NCI-H1694 (cell line): ENCODE data around the gene TNXB.
"Not testable (repeated sequence)": the region's sequence is repeated elsewhere in the genome, so short reads cannot be mapped to it uniquely, and the experiment has no call there.

ENCODE experiments used
- DNase-seq: peaks from one replicate; lab custom pipeline; 2025; lab: John Stamatoyannopoulos, UW

Gene TNXB

GRCh38 chr6:32056254-32056653, 52.9 kb downstream of the TNXB start:
- no peak for DNase-seq

- DNase-seq = not testable (repeated sequence)
Observed at GRCh38 chr6:32055756-32056155, 53.4 kb downstream of the TNXB start.

DNA sequence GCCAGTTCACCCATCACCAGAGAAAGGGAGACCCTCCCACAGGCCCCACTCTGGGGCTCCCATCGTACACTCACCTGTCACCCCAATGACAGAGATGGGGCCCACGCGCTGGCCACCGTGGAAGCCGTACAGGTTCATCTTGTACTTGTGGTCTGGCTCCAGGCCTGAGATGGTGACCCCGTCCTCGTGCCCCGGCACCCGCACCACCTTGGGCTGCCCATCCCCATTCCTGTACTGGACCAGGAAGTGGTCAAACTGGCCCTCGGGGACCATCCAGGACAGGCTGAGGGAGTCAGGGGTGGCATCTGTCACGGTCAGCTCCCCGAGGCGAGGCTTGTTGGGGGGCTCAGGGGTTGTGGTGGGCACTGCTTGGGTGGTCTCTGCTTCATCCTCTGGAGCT, 55.8 kb downstream of the TNXB start:
- DNase-seq = not testable (repeated sequence)

- DNase-seq = not testable (repeated sequence)
Observed at GRCh38 chr6:32052626-32053025, 56.5 kb downstream of the TNXB start.

DNA sequence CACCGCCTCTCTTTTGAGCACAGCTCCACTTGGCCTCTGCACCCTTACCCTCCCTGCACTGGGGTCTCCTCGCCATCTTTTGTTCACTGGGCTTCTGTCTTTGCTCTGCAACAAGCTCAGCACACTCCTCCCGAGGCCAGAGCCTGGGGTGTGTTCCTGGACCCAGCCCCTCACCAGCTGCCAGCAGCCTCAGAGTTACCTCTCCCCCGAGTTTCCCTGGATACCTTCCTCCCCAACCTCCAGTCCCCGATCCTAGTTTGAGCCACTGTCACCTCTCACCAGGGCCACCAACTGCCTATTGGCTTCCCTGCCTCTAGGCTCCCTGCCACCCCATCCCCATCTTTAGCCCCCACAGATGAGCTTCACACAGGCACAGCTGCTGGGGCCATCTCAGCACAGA, 58.6 kb downstream of the TNXB start:
- DNase-seq = no peak

GRCh38 chr6:32049736-32050135, 59.4 kb downstream of the TNXB start:
- not testable (repeated sequence) for DNase-seq

GRCh38 chr6:32049149-32049548, 60.0 kb downstream of the TNXB start:
- not testable (repeated sequence) for DNase-seq

GRCh38 chr6:32047855-32048766, 61.0 kb downstream of the TNXB start:
- DNase-seq = no peak

GRCh38 chr6:32047539-32047854, 61.6 kb downstream of the TNXB start:
- DNase-seq = no peak

- no peak for DNase-seq
Observed at GRCh38 chr6:32047084-32047478, 62.1 kb downstream of the TNXB start.

GRCh38 chr6:32046450-32047083, 62.6 kb downstream of the TNXB start:
- DNase-seq = no peak

DNA sequence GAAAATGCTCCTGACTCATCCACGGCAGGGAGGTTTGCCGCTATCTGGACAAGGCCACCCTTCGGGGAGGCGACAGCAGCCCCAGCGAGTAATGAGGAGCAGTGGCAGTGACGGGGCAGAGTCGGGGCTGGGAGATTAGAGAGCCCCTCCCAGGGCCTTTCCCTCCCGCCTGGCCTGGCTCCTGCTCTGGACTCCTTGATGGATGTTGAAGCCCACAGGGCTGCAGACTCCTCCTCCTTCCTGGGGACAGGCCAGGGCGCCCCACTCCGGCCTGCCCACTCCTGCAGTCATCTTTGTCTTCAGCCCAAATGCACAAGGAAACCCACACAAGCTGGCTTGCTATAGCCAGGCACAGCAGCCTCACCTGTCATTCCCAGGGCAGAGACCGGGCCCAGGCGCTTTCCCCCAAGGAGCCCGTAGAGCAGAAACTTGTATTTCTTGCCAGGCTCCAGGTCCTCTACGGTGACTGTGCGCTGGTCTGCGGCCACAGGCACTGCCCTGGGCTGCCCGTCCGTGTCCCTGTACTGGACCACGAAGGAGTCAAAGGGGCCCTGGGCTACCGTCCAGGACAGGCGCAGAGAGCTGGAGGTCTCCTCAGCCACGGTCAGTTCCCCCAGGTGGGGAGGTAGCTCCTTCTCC, 63.2 kb downstream of the TNXB start:
- DNase-seq = no peak

DNA sequence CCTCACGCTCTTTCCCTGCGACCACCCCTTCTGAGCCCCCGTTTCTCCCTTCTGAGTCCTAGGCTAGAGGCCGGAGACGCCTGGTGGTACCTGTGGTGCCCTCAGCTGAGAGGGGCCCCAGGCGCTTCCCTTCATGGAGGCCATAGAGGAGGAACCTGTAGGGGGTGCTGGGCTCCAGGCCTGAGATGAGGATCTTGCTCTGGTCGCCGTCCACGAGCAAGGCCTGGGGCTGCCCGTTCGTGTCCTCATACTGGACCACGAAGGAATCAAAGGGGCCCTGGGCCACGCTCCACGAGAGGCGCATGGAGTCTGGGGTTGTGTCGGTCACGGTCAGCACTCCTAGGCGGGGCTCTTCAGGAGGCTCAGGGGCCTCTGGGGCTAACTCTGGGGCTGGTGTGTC, 64.2 kb downstream of the TNXB start:
- not testable (repeated sequence) for DNase-seq

DNA sequence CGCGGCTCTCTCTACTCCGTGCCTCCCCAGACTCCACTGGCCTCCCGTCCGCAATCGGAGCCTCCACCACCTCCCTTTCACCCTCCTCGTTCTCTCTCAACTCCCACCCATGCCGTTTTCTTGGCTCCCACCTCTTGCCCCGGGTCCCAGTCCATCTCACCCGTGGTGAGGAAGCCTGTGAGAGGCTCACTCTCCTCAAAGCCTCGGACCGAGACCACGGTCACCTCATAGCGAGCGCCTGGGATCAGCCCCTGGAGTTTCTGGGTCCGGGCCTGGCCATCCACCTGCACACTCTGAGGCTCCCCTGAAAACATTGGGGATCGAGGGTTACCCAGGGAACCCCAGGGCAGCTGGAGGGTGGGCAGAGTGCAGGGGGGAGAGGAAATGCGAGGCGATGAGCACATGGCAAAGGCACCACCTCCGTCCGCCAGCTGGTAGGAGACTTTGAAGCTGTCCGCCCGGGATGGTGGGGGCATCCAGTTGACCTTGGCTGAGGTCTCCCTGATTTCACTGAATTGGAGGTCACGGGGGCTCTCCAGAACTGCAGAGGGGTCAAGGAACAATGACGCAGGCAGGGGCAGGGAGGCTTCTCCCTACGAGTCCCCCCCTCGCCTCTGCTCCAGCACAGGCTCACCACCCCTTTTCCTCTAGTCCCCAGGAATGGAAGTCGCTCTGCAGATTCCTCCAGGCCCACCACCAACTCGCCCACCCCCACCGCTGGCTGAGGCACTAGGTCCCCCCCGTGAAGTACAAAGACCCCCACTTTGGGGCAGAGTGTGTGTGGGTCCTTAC, 65.4 kb downstream of the TNXB start:
- not testable (repeated sequence) for DNase-seq

- not testable (repeated sequence) for DNase-seq
Observed at GRCh38 chr6:32042276-32042675, 66.9 kb downstream of the TNXB start.

GRCh38 chr6:32041385-32041784, 67.8 kb downstream of the TNXB start:
- DNase-seq = not testable (repeated sequence)

DNA sequence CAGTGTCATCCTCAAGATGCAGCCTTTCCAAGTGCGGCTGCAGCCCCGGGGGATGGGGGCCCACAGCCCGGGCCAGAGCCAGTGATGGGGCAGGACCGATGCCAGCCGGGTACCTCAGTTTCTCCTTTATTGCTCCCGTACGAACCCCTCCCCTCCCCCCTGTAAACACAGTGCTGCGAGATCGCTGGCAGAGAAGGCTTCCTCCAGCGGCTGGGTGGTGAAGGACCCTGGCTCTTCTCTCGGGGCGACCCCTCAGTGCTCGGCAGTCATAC, 68.2 kb downstream of the TNXB start:
- DNase-seq = not testable (repeated sequence)

- DNase-seq = not testable (repeated sequence)
Observed at GRCh38 chr6:32040299-32041049, 68.7 kb downstream of the TNXB start.

GRCh38 chr6:32039321-32040274, 69.5 kb downstream of the TNXB start:
- not testable (repeated sequence) for DNase-seq

GRCh38 chr6:32038878-32039277, 70.3 kb downstream of the TNXB start:
- not testable (repeated sequence) for DNase-seq
